Mucosa of stomach (tissue), 1 donor: ENCODE data around the gene NDE1.
"Not testable (repeated sequence)": the region's sequence is repeated elsewhere in the genome, so short reads cannot be mapped to it uniquely, and the experiment has no call there.

Experiments used
- H3K27me3 ChIP-seq: one replicate; pipeline ENCODE4 v1.7.0; 2013; ENCODE audit warnings: mild to moderate bottlenecking, low read length; ENCODE audit not compliant: control insufficient read depth, insufficient read depth
- H3K36me3 ChIP-seq: one replicate; pipeline ENCODE4 v1.7.0; 2013; ENCODE audit warnings: low read length; ENCODE audit not compliant: control insufficient read depth, insufficient read depth
- H3K4me1 ChIP-seq: one replicate; pipeline ENCODE4 v1.7.0; 2013; ENCODE audit warnings: mild to moderate bottlenecking, low read length; ENCODE audit not compliant: control insufficient read depth, insufficient read depth
- H3K4me3 ChIP-seq: one replicate; pipeline ENCODE4 v1.7.0; 2013; ENCODE audit warnings: low read length
- H3K9ac ChIP-seq: one replicate; pipeline ENCODE4 v1.7.0; 2013; ENCODE audit warnings: mild to moderate bottlenecking, low read length, moderate library complexity
- H3K9me3 ChIP-seq: one replicate; pipeline ENCODE4 v1.7.0; 2013; ENCODE audit warnings: mild to moderate bottlenecking, low read length, moderate library complexity; ENCODE audit not compliant: control insufficient read depth
- donor health status: Pancreatic carcinoma.

The NDE1 gene

DNA sequence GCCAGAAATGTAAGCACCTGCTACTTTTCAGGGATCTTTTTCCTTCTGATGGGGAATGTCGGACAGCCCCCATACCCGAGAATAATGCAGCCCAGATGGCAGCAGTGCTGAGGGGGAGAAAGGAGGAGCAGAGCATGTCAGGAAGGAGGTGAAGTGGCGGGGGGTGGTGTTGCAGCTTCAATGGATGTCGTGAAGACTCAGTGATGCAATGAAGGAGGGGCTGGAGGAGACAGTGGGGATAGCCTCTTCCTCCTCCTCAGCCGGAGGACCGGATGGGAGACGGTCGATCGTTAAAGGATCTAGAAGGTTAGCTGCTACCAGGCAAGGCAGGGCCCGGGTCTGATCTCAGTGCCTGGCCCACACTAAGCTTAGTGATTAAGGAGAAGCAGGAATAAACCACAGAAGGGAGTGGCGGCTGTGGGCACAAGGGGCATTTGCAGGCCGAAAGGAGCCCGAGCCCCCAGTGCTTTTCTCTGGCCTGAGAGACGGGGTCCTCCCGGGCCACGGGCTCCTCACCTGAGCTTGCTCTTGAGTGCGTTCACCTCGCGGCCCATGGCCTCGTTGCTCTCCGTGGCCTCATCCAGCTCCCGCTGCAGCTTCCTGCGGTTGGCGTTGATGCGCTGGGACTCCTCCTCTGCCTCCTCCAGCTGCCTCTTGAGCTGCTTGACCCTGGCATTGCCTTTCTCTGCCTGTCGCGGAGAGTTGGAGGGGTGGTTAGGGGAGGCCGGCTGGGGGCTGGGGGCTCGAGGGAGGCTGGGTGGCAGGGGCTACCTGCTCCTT, 64.5 kb downstream of the NDE1 start:
- Histone ChIP-seq H3K9ac (no peak overlapping the region), H3K9me3 (no peaks in the 10 kb centered on the region), H3K36me3 (no peaks in the 10 kb centered on the region), H3K4me1 (no peaks in the 10 kb centered on the region), H3K4me3 (no peak overlapping the region), H3K27me3 (no peaks in the 10 kb centered on the region)

DNA sequence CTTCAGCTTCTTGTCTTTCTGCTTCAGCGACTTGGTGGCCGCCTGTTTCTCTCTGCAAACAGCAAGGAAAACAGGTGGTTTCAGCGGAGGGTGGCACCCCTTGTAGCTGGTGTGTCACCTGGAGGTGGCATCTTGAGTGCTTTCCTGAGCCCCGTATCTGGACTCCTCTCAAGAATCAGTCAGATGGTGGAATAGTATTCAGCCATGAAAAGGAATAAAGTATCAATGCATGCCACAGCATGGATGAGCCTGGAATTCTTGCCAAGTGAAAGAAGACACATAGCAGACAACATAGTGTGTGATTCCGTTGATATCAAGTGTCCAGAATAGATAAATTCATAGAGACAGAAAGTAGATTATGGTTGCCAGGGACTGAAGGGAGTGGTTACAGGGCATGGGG, 65.2 kb downstream of the NDE1 start:
- Histone ChIP-seq H3K36me3 (no peaks in the 10 kb centered on the region), H3K4me3 (no peak overlapping the region), H3K27me3 (no peaks in the 10 kb centered on the region), H3K9ac (no peak overlapping the region), H3K4me1 (no peaks in the 10 kb centered on the region), H3K9me3 (no peaks in the 10 kb centered on the region)

DNA sequence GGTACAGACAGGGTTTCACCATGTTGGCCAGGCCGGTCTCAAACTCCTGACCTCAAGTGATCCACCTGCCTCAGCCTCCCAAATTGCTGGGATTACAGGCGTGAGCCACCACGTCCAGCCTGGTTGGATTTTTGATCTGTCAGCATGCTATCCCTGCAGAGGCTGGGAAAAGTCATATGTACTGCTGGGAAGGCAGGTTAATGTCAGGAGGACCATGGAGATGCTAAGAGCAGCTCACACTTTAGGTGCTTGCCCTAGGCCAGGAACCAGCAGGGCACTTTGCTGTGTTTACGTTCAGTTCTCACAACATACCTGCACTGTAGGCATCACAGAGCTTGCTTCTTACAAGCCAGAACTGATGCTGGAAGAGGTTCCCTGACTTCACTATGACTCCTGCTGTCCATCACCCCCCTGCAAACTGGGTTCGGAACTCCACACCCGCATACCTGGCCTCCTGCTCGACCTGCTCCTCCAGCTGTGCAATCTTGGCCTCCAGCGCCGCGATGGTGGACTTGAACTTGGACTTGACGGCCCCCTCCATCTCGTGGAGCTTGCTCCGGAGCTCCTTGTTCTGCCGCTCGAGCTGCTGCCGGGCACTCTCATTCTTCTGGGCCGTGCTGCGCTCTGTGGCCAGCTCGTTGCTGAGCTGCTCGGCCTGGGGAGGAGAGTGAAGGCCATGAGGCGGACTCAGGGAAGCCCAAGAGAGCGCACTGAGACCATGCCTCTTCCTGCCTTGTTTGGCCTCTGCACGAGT, 66.8 kb downstream of the NDE1 start:
- no peaks in the 10 kb centered on the region for H3K4me1 ChIP-seq
- no peak overlapping the region for H3K9ac ChIP-seq
- no peaks in the 10 kb centered on the region for H3K36me3 ChIP-seq
- H3K27me3 ChIP-seq: no peaks in the 10 kb centered on the region
- H3K9me3 ChIP-seq: no peaks in the 10 kb centered on the region
- no peak overlapping the region for H3K4me3 ChIP-seq

DNA sequence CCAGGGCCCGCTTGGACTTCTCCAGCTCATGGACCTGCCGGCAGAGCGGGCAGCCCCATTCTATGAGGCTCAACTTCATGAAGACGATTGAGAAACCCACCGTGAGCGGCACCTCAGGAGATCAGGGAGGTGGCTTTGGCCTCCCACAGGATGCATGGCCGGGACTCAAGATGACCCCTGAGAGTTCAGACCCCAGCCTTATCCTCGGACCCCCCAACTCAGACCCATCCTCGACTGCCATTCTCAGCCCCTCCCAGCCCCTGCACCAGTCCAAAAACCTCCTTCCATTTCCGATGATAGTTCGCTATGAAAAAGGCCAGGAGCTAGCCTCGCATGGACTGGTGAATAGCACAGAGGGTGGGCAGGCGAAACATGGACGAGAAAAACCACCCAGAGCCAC, 71.0 kb downstream of the NDE1 start:
- no peaks in the 10 kb centered on the region for H3K27me3 ChIP-seq
- H3K4me1 ChIP-seq: no peaks in the 10 kb centered on the region
- no peaks in the 10 kb centered on the region for H3K36me3 ChIP-seq
- H3K9me3 ChIP-seq: no peaks in the 10 kb centered on the region
- no peak overlapping the region for H3K9ac ChIP-seq
- H3K4me3 ChIP-seq: no peak overlapping the region

DNA sequence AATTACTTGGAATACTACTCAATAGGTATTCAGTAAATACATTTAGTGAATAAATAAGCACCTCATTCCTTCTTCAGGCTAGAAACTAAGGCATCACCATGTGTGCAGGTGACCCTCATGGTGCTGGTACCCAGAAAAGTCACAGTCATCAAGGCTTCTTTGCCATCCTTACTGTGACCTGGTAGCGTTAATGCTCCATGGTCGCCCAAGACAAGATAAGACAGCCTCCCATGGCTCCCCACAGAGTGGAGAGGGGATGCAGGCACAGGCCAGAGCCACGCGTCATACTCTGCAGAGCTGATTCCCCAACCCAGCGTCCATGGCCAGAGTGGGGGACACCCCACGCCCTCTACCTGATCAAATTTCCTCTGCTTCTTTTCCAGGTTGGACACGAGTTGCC, 73.8 kb downstream of the NDE1 start:
- Histone ChIP-seq H3K4me1 (peaks cover 8% of the 10 kb centered on the region), H3K9ac (no peak overlapping the region), H3K9me3 (no peaks in the 10 kb centered on the region), H3K4me3 (no peak overlapping the region), H3K27me3 (no peaks in the 10 kb centered on the region), H3K36me3 (no peaks in the 10 kb centered on the region)

DNA sequence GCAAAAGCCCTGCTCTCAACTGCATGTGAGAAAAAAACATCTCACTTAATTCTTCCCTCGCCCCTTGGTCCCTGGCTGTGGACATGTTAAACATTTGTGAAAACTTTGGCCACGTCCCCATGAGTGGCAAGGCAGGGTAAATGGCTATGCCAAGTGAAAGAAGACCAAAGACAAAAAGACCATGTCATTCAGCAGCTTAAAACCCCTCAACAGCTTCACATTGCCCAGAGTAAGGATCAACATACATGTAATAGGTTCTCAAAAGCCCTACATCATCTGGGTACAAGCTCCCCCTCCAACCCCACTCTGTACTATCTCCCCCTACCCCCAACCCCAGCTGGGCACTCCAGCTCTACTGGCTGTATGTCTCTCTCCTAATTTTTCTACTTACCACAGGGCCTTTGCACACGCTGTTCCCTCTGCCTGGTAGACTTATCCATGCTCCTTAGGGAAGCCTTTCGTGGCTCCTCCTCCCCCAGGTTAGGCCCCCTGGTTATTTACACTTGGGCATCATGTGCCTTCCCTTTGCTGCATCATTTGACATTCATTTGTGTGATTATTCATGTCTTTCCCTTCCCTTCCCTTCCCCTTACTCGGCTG, 75.7 kb downstream of the NDE1 start:
- no peak overlapping the region for H3K9ac ChIP-seq
- H3K4me1 ChIP-seq: peaks cover 8% of the 10 kb centered on the region
- H3K9me3 ChIP-seq: no peaks in the 10 kb centered on the region
- H3K4me3 ChIP-seq: no peak overlapping the region
- H3K27me3 ChIP-seq: no peaks in the 10 kb centered on the region
- H3K36me3 ChIP-seq: no peaks in the 10 kb centered on the region

DNA sequence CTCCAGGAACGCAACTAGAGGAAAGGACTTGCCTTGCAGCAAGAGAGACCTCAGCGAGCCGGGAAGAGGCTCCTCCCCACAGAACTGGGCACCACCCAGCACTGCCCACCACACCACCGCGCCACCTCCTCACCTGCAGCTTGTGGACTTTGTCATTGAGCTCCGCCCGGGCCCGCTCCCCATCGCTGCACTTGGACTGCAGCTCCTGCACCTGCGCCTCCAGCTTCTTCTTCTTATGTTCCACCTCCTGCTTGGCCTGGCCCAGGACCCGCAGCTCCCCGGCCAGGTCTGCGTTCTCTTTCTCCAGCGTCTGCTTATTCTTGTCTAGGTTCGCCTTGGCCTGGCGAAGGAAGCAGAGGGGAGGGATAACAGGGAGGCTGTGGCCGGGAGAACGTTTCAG, 76.7 kb downstream of the NDE1 start:
- Histone ChIP-seq H3K4me1 (peaks cover 8% of the 10 kb centered on the region), H3K9ac (no peak overlapping the region), H3K4me3 (no peak overlapping the region), H3K36me3 (no peaks in the 10 kb centered on the region), H3K27me3 (no peaks in the 10 kb centered on the region), H3K9me3 (no peaks in the 10 kb centered on the region)

DNA sequence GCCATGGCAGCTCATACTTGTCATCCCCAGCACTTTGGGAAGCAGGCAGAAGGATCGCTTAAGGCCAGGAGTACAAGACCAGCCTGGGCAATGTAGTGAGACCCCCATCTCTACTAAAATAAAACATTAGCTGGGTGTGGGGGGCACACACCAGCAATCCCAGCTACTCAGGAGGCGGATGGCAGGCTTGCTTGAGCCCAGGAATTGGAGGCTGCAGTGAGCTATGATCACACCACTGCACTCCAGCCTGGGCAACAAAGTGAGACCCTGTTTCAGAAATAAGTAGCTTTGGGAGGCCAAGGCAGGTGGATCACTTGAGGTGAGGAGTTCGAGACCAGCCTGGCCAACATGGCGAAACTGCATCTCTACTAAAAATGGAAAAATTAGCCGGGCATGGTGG, 77.7 kb downstream of the NDE1 start:
- H3K27me3 ChIP-seq, H3K9me3 ChIP-seq, H3K4me3 ChIP-seq, H3K36me3 ChIP-seq, H3K4me1 ChIP-seq, H3K9ac ChIP-seq: not testable (repeated sequence)

DNA sequence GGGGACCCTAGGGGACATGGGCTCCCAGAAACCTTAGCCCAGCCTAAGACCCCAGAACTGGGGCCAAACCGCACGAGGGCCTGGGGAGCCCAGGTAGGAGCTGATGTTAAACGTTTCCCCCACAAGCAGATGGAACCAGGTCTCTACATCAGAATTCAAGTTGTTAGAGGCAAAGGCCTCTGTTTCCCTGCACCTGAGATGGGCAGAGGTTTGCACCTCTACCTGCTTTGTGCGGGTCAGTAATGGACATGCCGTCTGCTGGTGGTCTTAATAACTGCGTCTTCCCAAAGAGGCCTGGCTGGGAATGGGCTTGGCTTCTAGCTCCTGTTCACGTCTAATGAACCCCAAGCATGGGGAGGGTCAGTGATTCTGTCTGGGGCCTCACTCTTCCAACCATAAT, 79.1 kb downstream of the NDE1 start:
- Histone ChIP-seq H3K9ac (no peak overlapping the region), H3K4me3 (no peak overlapping the region), H3K9me3 (no peaks in the 10 kb centered on the region), H3K27me3 (no peaks in the 10 kb centered on the region), H3K36me3 (no peaks in the 10 kb centered on the region), H3K4me1 (peaks cover 8% of the 10 kb centered on the region)

DNA sequence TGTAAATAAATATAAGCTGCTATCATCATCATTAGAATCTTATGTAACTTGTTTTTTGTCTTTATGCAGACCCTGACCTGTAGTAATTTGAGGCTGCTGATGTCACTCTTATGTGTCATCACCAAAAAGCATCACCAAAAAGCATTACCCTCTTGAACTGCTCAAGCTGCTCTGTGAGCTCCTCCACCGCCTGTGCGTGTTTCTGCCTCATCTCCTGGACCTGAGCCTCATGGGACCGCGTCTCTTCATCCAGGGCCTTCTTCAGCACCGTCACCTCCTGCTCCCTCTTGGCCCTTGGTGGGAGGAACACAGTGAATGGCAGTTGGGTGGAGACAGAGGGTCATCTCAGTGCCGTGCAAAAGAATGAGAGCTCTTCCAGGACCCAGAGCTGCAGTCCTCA, 82.4 kb downstream of the NDE1 start:
- no peak overlapping the region for H3K9ac ChIP-seq
- no peaks in the 10 kb centered on the region for H3K27me3 ChIP-seq
- no peaks in the 10 kb centered on the region for H3K9me3 ChIP-seq
- H3K4me3 ChIP-seq: no peak overlapping the region
- no peaks in the 10 kb centered on the region for H3K4me1 ChIP-seq
- no peaks in the 10 kb centered on the region for H3K36me3 ChIP-seq

DNA sequence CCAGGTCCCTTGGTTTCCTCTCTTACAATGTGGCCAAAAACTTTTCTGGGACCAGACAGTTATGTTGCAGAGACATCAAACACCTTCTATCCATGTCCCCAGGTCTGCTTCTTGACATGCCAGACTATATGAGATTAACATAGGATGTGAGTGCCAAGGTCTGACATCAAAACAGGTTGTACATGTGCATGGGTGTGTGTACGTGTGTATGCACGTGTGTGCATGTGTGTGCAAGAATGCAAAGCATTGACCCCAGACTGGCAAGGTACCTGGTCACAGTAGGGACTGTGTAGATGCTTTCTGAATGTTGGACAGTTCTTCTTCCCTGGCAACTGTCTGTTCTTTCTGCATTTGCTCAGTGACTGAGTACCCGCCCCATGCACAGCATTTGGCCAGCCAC, 85.6 kb downstream of the NDE1 start:
- H3K9ac ChIP-seq: no peak overlapping the region
- H3K27me3 ChIP-seq: no peaks in the 10 kb centered on the region
- no peaks in the 10 kb centered on the region for H3K36me3 ChIP-seq
- H3K4me1 ChIP-seq: no peaks in the 10 kb centered on the region
- no peaks in the 10 kb centered on the region for H3K9me3 ChIP-seq
- no peak overlapping the region for H3K4me3 ChIP-seq

DNA sequence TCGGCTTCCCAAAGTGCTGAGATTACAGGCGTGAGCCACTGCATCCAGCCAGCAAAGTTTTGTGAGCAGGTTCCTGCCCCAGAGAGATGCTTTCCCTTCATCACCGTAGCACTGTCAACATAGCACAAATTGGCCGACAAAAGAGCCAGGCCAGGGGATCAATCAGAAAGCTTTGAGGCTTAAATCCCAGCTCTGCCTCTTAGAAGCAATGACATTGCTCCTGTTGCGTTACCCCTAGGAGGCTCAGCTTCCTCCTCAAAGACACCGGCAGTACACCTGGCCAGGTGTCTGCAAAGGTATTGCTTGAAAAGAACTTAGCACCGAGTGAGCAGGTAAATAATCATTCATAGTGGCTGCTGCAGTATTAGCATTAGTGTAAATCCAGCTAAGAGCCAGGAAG, 86.5 kb downstream of the NDE1 start:
- H3K4me3 ChIP-seq: no peak overlapping the region

More for the DNA sequence above, 86.5 kb downstream of the NDE1 start:
- no peaks in the 10 kb centered on the region for H3K4me1 ChIP-seq
- no peaks in the 10 kb centered on the region for H3K9me3 ChIP-seq
- H3K36me3 ChIP-seq: no peaks in the 10 kb centered on the region
- no peak overlapping the region for H3K9ac ChIP-seq
- H3K27me3 ChIP-seq: no peaks in the 10 kb centered on the region
